Panc1 (cell line): ENCODE data around the gene C5orf46. TPM values are rescaled to one million over a fixed set of nuclear protein-coding genes. Genes with fewer than 3 reads are reported as not detected.

Source experiments
- ATAC-seq: fragments of 200-7000 bp; cut with Tn5 transposase; 2 replicates; pipeline ENCODE4 v1.9.1; 2020; ENCODE audit warnings: mild to moderate bottlenecking, moderate library complexity
- BruUV-seq: library from RNA; stranded (reverse); fragments of 400-500 nt; replicated peaks from 2 replicates; lab custom pipeline; 2021; lab: Mats Ljungman, UMichigan
- CTCF ChIA-PET: fragments of 300-600 bp; sonication (Branson Sonifier 250); formaldehyde crosslinking; loops from one replicate; lab custom pipeline; 2022; ENCODE audit warnings: antibody characterized with exemption; lab: Charles Lee
- POLR2A ChIA-PET: fragments of 300-600 bp; sonication (Branson Sonifier 250); formaldehyde crosslinking; loops from one replicate; lab custom pipeline; 2022; ENCODE audit warnings: antibody characterized with exemption; lab: Charles Lee
- DNase-seq: peaks from one replicate; pipeline ENCODE4 v3.0.0-alpha.2; 2010; ENCODE audit warnings: low read depth, low spot score
- H3K27ac ChIP-seq: 2 replicates; pipeline ENCODE4 v1.5.1; 2011; ENCODE audit warnings: mild to moderate bottlenecking, low read length, inconsistent platforms
- H3K27me3 ChIP-seq: fragments of 200-500 bp; sonication (Bioruptor generic); 2 replicates; pipeline ENCODE4 v1.6.0; 2014; ENCODE audit warnings: low read length, inconsistent platforms; ENCODE audit not compliant: control insufficient read depth, insufficient read depth
- H3K36me3 ChIP-seq: fragments of 200-500 bp; sonication (Bioruptor generic); 2 replicates; pipeline ENCODE4 v1.5.1; 2014; ENCODE audit warnings: inconsistent platforms, mild to moderate bottlenecking, low read length, moderate library complexity; ENCODE audit not compliant: control insufficient read depth, insufficient read depth
- H3K4me1 ChIP-seq: 2 replicates; pipeline ENCODE4 v1.5.1; 2011; ENCODE audit warnings: inconsistent platforms, mild to moderate bottlenecking, low read length, moderate library complexity; ENCODE audit not compliant: control insufficient read depth, insufficient read depth
- H3K4me3 ChIP-seq, 2 experiments: 2 replicates each; pipeline ENCODE4 v1.5.1; 2011 to 2012; ENCODE audit warnings: low read depth in 2 of 2, low read length in 2 of 2, mild to moderate bottlenecking in 2 of 2, inconsistent platforms in 1 of 2, moderate library complexity in 1 of 2
- H3K9me3 ChIP-seq: fragments of 200-500 bp; sonication (Bioruptor generic); 2 replicates; pipeline ENCODE4 v1.5.1; 2014; ENCODE audit warnings: low read depth, mild to moderate bottlenecking, inconsistent platforms, low read length, moderate library complexity; ENCODE audit not compliant: control insufficient read depth, insufficient read depth
- POLR2AphosphoS5 ChIP-seq: IDR thresholded peaks from 2 replicates; pipeline ENCODE4 v1.6.1; 2012; ENCODE audit warnings: mild to moderate bottlenecking, low read depth, low read length, moderate library complexity
- REST ChIP-seq, 2 experiments: IDR thresholded peaks; 2 replicates each; pipeline ENCODE4 v1.6.1; 2011 to 2012; ENCODE audit warnings: low read depth in 2 of 2, control low read depth in 1 of 2, low read length in 1 of 2, mild to moderate bottlenecking in 1 of 2, moderate library complexity in 1 of 2; ENCODE audit not compliant: insufficient read depth in 1 of 2
- SIN3A ChIP-seq: IDR thresholded peaks from 2 replicates; pipeline ENCODE4 v1.6.1; 2012; ENCODE audit warnings: low read depth, mild to moderate bottlenecking, low read length, moderate library complexity, borderline replicate concordance; ENCODE audit not compliant: insufficient read depth
- TCF7L2 ChIP-seq: IDR thresholded peaks from 2 replicates; pipeline ENCODE4 v1.6.1; 2011; ENCODE audit warnings: mild to moderate bottlenecking, low read depth, low read length, inconsistent platforms
- in situ Hi-C: cut with HindIII; loops from 2 replicates; pipeline ENCODE4 v1.10.0; 2016; ENCODE audit warnings: low sequenced_read_pairs, low pct_unique_long_range_greater_than_20kb
- intact Hi-C: fragments of 100-400 bp; cut with micrococcal nuclease; formaldehyde crosslinking; loops from one replicate; pipeline ENCODE4 v1.10.0; 2022; ENCODE audit not compliant: unreplicated experiment
- total RNA-seq: library from RNA; stranded (reverse); gene quantifications from one replicate; pipeline ENCODE4 v1.2.1, GENCODE V29; 2021; ENCODE audit not compliant: unreplicated experiment
- TF ChIP-seq, protein P1 (sequence below): fragments of 450-650 bp; IDR thresholded peaks from 2 replicates; pipeline ENCODE4 v1.5.1; 2017; ENCODE audit warnings: mild to moderate bottlenecking

The C5orf46 gene
- total RNA-seq, 1 experiment from 2014 or later = not detected

- CTCF ChIA-PET = no interaction called here
- no peak for DNase-seq
- Histone ChIP-seq H3K27me3 (no peaks in the 10 kb centered on the region), H3K9me3 (no peaks in the 10 kb centered on the region), H3K4me1 (no peaks in the 10 kb centered on the region), H3K27ac (no peak overlapping the region), H3K4me3 (no peak overlapping the region), H3K36me3 (no peaks in the 10 kb centered on the region)
- ATAC-seq = no peak
- in situ Hi-C loops (no loop called here), intact Hi-C loops (no loop called here)
- BruUV-seq = no TSS peak
- no peak for TF ChIP-seq POLR2AphosphoS5
- no peak for TF ChIP-seq REST (IDR thresholded peaks at IDR 0.05; ENCODE audit: insufficient read depth in 1 of 2, low read depth in 2 of 2, low read length in 1 of 2)
- TF ChIP-seq, protein P1, sequence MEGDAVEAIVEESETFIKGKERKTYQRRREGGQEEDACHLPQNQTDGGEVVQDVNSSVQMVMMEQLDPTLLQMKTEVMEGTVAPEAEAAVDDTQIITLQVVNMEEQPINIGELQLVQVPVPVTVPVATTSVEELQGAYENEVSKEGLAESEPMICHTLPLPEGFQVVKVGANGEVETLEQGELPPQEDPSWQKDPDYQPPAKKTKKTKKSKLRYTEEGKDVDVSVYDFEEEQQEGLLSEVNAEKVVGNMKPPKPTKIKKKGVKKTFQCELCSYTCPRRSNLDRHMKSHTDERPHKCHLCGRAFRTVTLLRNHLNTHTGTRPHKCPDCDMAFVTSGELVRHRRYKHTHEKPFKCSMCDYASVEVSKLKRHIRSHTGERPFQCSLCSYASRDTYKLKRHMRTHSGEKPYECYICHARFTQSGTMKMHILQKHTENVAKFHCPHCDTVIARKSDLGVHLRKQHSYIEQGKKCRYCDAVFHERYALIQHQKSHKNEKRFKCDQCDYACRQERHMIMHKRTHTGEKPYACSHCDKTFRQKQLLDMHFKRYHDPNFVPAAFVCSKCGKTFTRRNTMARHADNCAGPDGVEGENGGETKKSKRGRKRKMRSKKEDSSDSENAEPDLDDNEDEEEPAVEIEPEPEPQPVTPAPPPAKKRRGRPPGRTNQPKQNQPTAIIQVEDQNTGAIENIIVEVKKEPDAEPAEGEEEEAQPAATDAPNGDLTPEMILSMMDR = no peak
- TF ChIP-seq TCF7L2 = no peak
- no peak for TF ChIP-seq SIN3A
- POLR2A ChIA-PET = no interaction called here
Measured at GRCh38 chr5:147921136-147921535, 14.8 kb upstream of the C5orf46 start.

- Histone ChIP-seq H3K36me3 (no peaks in the 10 kb centered on the region), H3K27me3 (no peaks in the 10 kb centered on the region), H3K9me3 (no peaks in the 10 kb centered on the region), H3K4me1 (no peaks in the 10 kb centered on the region), H3K4me3 (no peak overlapping the region), H3K27ac (no peak overlapping the region)
- BruUV-seq = no TSS peak
- no peak for ATAC-seq
- intact Hi-C loops = no loop called here
- DNase-seq = no peak
- POLR2A ChIA-PET = no interaction called here
- CTCF ChIA-PET = no interaction called here
- in situ Hi-C loops = no loop called here
- TF ChIP-seq, protein P1 = no peak
- TF ChIP-seq REST (IDR thresholded peaks at IDR 0.05; ENCODE audit: insufficient read depth in 1 of 2, low read depth in 2 of 2, low read length in 1 of 2) (no peak), SIN3A (no peak), POLR2AphosphoS5 (no peak), TCF7L2 (no peak)
Measured at GRCh38 chr5:147920420-147921030, 14.2 kb upstream of the C5orf46 start.
